HUDEP-2 (cell line): ENCODE data around the gene ABHD15.

Experiments used
- DNase-seq, 76 experiments: peaks; one replicate each; lab custom pipeline; 2025; ENCODE audit not compliant: unreplicated experiment in 76 of 76; lab: John Stamatoyannopoulos, UW

Gene ABHD15

GRCh38 chr17:29566473-29567303, at the start of gene ABHD15:
Gene ABHD15 (minus strand): TSS chr17:29567037. CDS start chr17:29566966, 71 bp downstream.
- peak in 39 of 76 experiments; percentile 6 to 66 (median 37) for DNase-seq

DNA sequence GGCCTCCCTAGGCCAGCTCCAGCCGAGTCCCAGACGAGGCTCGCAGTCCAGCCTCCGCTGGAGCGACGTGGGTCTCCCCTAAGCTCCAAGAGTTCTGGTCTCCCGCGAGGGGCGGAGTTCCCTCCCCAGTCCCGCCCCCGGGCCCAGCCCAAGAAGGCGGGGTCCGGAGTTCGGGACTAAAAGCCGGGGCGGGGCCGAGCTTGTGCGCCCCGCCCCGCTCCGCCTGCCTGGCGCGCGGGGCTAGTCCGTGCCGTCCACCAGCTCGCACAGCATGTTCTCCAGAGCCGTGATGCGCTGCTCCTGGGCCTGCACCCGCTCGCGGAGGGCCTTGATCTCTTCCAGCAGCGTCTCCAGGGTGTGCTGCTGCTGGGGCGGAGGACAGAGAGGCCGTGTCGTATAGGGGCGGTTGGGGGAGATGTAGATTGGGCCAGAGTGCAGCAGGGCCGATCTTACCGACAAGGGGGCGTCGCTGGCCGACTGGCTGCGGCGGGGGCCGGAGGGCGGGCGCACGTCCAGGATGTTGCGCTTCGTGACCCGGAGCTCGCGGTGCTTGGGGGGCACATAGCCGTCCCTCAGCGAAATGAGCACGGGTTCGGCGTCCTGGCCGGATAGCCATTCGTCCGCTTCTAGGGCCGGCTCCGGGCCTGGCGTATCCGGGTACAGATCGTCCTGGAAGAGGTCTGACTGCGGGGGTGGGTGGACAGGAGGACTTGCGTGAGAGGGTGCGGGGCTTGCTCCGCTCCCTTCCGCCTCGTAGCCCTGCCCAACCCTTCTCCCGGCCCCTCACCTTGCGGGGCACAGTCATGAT, 48.9 kb upstream of the ABHD15 start:
- peak in 71 of 76 experiments; percentile 10 to 89 (median 67) for DNase-seq

DNA sequence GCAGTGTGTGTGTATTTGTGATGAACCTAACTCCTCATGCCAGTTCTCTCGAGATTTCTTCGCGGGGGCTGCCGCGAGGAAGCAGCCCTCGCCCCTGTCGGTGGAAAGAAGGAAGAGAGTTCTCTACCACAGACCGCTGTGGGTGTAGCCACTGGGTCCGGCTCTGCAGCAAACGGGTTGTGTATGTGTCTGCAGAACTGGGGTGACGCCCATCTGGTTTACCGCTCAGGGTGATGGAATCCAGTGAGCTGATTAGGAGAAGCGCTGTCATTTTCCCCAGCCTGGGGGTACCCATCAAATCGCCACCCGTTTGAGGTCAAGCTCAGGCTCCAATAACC, 48.2 kb upstream of the ABHD15 start:
- peak in 61 of 76 experiments; percentile 14 to 89 (median 48) for DNase-seq

DNA sequence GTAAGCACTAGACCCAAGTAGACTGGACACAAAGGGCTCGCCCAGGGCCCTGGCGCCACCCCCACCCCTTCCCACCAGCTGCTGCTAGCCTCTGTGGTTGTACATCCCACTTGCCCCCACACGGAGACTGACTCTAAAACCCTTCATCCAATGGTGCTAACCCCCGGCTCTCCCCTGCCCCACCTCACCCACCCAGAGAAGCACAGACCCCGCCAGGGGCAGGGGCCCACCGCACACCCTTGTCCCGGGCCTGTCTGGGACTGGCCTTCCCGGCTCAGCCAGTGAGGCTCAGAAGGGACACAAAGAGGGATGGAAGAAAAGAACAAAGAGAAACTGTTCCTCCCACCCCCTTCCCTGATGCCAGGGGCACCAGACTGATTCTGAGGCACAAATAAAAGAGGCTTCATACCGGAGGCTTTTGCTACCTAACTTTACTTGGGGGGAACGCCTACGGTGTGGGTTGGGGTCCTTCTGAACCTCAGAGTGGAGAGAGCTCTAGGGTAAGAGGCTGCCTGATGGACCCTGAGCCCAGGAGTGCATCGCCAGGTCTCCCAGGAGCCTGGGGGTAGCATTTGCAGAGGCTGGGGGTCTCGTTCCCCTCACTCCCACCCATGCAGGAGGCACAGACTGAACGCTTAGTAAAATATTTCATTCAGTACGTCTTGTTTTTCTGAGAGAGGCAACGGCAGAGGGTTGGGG, 47.7 kb upstream of the ABHD15 start:
- DNase-seq, result no peak

GRCh38 chr17:29613856-29614255, 47.0 kb upstream of the ABHD15 start:
- DNase-seq, result no peak

- peak in 74 of 76 experiments; percentile 35 to 93 (median 85) for DNase-seq
Observed at GRCh38 chr17:29613352-29613837, 46.6 kb upstream of the ABHD15 start.

DNA sequence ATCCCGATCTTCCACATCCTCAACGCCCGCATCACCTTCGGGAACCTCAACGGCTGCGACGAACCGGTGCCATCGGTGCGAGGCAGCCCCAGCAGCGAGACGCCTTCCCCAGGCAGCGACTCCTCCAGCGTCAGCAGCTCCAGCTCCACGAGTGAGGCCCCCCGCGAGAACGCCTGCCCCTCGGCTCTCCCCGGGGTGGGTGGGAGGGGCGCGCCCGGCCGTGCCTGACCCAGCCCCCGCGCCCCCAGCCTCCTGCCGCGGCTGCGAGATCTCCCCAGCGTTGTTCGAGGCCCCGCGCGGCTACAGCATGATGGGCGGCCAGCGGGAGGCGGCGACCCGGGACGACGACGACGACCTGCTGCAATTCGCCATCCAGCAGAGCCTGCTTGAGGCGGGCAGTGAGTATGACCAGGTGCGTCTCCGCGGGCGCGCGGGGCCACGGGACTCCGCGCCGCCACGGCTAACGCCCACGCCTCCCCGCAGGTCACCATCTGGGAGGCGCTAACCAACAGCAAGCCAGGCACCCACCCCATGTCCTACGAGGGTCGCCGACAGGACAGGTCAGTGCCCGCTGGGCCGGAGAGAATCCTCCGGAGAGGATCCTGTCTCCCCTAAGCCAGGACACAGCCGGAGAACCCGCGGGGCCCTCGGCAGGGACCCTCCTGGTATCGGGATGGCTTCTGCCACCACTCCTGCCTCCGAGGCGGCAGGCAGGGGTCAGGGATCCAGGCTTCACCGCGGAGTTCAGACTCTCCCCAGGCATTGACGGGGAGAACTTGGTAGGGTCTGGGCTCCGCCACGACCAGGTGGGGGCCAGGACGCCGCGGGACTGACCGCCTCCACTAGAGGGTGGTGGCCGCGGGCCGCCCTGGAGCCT, 45.8 kb upstream of the ABHD15 start:
- DNase-seq, result no peak

DNA sequence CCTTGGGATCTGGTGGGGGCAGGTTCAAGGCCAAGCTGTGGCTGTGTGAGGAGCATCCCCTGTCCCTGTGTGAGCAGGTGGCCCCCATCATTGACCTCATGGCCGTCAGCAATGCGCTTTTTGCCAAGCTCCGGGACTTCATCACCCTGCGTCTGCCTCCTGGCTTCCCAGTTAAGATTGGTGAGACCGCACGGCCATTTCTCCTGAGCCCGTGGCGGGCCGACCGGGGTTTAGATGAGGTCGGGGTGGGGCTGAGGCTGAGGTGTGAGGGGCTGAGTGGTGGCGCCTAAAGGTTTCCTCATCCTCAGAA, 45.2 kb upstream of the ABHD15 start:
- DNase-seq, result no peak

DNA sequence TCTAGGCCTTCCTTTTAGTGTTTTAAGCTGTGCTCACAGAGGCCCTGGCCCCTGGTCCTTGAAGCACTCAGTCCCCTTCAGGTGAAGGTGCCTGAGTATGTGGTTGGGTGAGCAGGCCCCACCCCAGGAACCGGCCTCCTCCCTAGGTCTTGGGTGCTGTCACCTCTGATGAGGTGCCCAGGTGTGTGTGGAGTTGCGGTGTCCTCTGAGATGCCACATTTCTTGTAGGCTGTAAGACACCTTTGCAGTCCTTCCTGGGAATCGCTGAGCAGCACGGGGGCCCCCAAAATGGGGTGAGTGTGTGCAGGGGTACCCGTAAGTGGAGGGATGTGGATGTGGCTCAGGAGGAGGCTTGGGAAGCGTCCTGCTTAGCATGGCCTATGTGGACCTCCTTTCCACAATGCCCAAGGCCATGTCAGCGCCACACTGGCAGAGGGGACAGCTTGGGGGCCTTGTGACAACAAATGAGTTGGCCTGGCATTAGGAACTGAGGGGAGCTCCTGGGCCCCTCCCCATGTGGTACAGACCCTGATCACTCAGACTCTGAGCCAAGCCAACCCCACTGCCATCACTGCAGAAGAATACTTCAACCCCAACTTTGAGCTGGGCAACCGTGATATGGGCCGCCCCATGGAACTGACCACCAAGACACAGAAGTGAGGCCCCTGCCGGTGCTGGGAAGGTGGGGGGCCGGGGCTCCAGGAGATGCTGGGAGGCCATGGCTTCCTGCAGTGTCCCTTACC, 44.7 kb upstream of the ABHD15 start:
- DNase-seq, result no peak

GRCh38 chr17:29610395-29610794, 43.6 kb upstream of the ABHD15 start:
- DNase-seq, result no peak

- DNase-seq, result no peak
Observed at GRCh38 chr17:29608986-29609385, 42.1 kb upstream of the ABHD15 start.

DNA sequence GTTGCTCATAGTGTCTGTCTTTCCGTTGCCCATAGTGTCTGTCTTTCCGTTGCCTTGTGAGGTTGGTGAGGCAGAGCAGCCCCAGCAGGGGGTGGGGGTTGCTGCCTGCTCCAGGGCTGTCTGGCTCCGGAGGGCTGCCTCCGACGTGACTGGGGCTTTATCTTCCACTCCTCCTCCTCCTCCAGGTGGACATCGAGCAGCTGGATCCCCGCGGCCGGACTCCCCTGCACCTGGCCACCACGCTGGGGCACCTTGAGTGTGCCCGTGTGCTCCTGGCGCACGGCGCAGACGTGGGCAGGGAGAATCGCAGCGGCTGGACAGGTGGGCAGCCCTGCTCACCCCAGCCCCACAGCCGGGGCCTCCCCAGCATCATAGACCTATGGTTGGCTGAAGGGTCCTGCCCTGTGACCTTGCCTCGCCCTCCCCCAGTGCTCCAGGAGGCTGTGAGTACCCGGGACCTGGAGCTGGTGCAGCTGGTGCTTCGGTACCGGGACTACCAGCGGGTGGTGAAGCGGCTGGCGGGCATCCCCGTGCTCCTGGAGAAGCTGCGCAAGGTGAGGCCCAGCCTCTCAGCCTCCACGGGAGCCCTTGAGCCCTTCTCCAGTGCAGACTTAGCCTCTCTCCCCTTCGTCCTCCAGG, 40.8 kb upstream of the ABHD15 start:
- DNase-seq, result no peak

GRCh38 chr17:29603109-29603674, 36.4 kb upstream of the ABHD15 start:
- no peak for DNase-seq

DNA sequence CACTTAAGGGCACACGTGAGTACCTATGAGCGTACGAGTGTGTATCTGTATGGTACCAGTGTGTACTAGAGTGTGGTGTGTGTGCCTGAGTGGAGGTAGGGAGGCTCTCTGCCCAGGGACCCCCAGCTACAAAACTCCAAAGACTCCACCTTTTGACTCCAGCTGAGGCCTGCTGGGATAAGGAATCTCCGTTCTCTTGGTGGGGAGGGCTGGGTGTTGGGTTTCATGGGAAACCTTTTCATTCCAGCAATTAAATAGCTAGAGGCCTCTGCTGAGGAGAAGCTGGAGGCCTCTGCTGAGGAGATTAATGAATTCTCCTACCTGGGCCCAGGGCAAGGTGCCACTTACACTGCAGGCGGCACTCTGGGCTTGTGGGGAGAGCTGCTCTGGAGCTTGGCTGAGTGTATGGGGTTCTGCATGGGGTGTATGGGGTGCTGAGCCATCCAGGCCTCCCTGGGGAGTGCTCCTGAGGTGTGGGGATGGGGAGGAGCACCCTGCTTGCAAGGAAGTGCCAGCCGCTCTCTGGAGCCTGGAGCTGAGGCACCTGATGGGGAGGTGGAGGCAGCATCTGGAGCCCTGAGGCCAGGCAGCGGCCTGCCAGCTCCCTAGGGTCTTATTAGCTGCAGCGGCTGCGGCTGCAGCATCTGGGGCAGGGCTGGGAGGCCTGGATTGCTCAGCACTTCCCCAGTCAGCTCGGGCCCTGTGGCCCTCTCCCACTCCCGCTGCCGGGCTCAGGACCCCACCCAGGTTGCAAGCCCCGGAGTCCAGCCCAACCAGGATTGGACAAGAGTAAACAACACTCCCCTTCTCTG, 30.7 kb upstream of the ABHD15 start:
- no peak for DNase-seq

DNA sequence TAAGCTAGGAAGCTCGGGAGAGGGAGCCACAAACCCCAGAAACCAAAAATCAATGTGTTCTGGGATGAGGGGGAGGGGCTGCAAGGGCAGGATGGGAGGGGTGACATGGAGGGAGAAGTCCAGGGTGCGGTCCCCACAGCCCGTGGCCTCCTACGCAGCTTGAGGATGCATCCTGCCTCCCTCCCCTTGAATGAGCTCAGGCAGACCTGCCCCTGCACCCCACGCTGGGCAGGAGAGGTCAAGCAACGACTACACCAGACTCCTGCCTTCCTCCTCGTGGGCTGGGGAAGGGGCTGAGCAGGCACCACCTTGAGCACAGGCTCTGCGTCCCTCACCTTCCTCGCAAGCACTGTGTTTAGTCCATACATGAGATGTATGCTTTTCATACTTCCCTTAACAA, 30.0 kb upstream of the ABHD15 start:
- peak in 2 of 76 experiments; percentile 7 to 36 for DNase-seq

- DNase-seq, result no peak
Observed at GRCh38 chr17:29595943-29596774, 29.3 kb upstream of the ABHD15 start.
